Measurements from ENCODE around the gene MDM1.

MDM1 gene

DNA sequence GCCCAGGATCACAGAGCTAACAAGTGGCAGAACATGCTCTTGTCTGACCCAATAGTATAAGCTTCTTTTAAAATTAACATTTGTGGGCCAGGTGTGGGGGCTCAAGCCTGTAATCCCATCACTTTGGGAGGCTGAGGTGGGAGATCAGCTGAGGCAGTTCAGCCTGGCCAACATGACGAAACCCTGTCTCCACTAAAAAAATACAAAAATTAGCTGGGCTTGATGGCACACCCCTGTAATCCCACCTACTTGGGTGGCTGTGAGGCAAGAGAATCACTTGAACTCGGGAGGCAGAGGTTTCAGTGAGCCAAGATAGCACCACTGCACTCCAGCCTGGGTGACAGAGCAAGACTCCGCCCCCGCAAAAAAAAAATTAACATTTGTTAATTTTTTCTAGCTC is 45.8 kb downstream of the MDM1 start:
- ChIA-PET POLR2A (no interaction called here), CTCF (interaction anchor here (0.8 kb wide), 1 partner anchor 63 kb away, joined by 3 read pairs; no protein-coding TSS in a partner anchor)
- TF ChIP-seq ZNF621 (tag by site-specific recombination; IDR thresholded peaks at IDR 0.05): no peak
- no peak for TF ChIP-seq ZNF239 (tag by site-specific recombination; IDR thresholded peaks at IDR 0.05)
- TF ChIP-seq, protein P1, sequence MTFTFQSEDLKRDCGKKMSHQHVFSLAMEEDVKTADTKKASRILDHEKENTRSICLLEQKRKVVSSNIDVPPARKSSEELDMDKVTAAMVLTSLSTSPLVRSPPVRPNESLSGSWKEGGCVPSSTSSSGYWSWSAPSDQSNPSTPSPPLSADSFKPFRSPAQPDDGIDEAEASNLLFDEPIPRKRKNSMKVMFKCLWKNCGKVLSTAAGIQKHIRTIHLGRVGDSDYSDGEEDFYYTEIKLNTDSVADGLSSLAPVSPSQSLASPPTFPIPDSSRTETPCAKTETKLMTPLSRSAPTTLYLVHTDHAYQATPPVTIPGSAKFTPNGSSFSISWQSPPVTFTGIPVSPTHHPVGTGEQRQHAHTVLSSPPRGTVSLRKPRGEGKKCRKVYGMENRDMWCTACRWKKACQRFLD (tag by site-specific recombination; IDR thresholded peaks at IDR 0.05): no peak
- TF ChIP-seq HOXD13 (CRISPR knock-in tag; IDR thresholded peaks at IDR 0.05; ENCODE audit: borderline replicate concordance): no peak
- no peak for TF ChIP-seq GLIS2 (tag by site-specific recombination; IDR thresholded peaks at IDR 0.05)
- TF ChIP-seq, protein P2, sequence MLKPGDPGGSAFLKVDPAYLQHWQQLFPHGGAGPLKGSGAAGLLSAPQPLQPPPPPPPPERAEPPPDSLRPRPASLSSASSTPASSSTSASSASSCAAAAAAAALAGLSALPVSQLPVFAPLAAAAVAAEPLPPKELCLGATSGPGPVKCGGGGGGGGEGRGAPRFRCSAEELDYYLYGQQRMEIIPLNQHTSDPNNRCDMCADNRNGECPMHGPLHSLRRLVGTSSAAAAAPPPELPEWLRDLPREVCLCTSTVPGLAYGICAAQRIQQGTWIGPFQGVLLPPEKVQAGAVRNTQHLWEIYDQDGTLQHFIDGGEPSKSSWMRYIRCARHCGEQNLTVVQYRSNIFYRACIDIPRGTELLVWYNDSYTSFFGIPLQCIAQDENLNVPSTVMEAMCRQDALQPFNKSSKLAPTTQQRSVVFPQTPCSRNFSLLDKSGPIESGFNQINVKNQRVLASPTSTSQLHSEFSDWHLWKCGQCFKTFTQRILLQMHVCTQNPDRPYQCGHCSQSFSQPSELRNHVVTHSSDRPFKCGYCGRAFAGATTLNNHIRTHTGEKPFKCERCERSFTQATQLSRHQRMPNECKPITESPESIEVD (tag by site-specific recombination; IDR thresholded peaks at IDR 0.05): no peak
- no peak for TF ChIP-seq ZNF433 (tag by site-specific recombination; IDR thresholded peaks at IDR 0.05; ENCODE audit: low read depth)
- TF ChIP-seq, protein P3, sequence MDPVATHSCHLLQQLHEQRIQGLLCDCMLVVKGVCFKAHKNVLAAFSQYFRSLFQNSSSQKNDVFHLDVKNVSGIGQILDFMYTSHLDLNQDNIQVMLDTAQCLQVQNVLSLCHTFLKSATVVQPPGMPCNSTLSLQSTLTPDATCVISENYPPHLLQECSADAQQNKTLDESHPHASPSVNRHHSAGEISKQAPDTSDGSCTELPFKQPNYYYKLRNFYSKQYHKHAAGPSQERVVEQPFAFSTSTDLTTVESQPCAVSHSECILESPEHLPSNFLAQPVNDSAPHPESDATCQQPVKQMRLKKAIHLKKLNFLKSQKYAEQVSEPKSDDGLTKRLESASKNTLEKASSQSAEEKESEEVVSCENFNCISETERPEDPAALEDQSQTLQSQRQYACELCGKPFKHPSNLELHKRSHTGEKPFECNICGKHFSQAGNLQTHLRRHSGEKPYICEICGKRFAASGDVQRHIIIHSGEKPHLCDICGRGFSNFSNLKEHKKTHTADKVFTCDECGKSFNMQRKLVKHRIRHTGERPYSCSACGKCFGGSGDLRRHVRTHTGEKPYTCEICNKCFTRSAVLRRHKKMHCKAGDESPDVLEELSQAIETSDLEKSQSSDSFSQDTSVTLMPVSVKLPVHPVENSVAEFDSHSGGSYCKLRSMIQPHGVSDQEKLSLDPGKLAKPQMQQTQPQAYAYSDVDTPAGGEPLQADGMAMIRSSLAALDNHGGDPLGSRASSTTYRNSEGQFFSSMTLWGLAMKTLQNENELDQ (tag by site-specific recombination; IDR thresholded peaks at IDR 0.05; ENCODE audit: low read depth): no peak
- TF ChIP-seq ZNF132 (tag by site-specific recombination; IDR thresholded peaks at IDR 0.05; ENCODE audit: borderline replicate concordance): no peak
- no peak for TF ChIP-seq ZNF654 (tag by site-specific recombination; IDR thresholded peaks at IDR 0.05; ENCODE audit: low read depth)
- TF ChIP-seq, protein P4, sequence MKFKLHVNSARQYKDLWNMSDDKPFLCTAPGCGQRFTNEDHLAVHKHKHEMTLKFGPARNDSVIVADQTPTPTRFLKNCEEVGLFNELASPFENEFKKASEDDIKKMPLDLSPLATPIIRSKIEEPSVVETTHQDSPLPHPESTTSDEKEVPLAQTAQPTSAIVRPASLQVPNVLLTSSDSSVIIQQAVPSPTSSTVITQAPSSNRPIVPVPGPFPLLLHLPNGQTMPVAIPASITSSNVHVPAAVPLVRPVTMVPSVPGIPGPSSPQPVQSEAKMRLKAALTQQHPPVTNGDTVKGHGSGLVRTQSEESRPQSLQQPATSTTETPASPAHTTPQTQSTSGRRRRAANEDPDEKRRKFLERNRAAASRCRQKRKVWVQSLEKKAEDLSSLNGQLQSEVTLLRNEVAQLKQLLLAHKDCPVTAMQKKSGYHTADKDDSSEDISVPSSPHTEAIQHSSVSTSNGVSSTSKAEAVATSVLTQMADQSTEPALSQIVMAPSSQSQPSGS (tag by site-specific recombination; IDR thresholded peaks at IDR 0.05; ENCODE audit: low read depth): no peak
- no peak for TF ChIP-seq ZNF560 (tag by site-specific recombination; IDR thresholded peaks at IDR 0.05; ENCODE audit: borderline replicate concordance)
- TF ChIP-seq, protein P5, sequence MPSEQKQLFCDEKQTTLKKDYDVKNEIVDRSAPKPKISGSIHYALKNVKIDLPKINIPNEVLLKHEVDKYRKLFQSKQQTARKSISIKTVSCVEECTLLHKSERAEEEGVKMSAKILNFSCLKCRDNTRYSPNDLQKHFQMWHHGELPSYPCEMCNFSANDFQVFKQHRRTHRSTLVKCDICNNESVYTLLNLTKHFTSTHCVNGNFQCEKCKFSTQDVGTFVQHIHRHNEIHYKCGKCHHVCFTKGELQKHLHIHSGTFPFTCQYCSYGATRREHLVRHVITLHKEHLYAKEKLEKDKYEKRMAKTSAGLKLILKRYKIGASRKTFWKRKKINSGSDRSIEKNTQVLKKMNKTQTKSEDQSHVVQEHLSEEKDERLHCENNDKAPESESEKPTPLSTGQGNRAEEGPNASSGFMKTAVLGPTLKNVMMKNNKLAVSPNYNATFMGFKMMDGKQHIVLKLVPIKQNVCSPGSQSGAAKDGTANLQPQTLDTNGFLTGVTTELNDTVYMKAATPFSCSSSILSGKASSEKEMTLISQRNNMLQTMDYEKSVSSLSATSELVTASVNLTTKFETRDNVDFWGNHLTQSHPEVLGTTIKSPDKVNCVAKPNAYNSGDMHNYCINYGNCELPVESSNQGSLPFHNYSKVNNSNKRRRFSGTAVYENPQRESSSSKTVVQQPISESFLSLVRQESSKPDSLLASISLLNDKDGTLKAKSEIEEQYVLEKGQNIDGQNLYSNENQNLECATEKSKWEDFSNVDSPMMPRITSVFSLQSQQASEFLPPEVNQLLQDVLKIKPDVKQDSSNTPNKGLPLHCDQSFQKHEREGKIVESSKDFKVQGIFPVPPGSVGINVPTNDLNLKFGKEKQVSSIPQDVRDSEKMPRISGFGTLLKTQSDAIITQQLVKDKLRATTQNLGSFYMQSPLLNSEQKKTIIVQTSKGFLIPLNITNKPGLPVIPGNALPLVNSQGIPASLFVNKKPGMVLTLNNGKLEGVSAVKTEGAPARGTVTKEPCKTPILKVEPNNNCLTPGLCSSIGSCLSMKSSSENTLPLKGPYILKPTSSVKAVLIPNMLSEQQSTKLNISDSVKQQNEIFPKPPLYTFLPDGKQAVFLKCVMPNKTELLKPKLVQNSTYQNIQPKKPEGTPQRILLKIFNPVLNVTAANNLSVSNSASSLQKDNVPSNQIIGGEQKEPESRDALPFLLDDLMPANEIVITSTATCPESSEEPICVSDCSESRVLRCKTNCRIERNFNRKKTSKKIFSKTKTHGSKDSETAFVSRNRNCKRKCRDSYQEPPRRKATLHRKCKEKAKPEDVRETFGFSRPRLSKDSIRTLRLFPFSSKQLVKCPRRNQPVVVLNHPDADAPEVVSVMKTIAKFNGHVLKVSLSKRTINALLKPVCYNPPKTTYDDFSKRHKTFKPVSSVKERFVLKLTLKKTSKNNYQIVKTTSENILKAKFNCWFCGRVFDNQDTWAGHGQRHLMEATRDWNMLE (tag by site-specific recombination; conservative IDR thresholded peaks at IDR 0.05; ENCODE audit: low read depth): no peak
- no peak for TF ChIP-seq ZFP37 (tag by site-specific recombination; IDR thresholded peaks at IDR 0.05)

More for the DNA sequence above, 45.8 kb downstream of the MDM1 start:
- no peak overlapping the region for H3K27ac ChIP-seq (ENCODE audit: extremely low read depth, low read depth, low read length)
- no peaks in the 10 kb centered on the region for H3K36me3 ChIP-seq (ENCODE audit: control insufficient read depth in 2 of 2, insufficient read depth in 1 of 2, low read length in 2 of 2)
- H3K4me3 ChIP-seq (ENCODE audit: low read depth, low read length): no peak overlapping the region
- peaks cover 5% of the 10 kb centered on the region; the same call in 1 of the 2 replicates for H3K4me1 ChIP-seq (ENCODE audit: control insufficient read depth, insufficient read depth, low read length)
- H3K9me3 ChIP-seq (ENCODE audit: control insufficient read depth, insufficient read depth, low read depth, low read length): no peaks in the 10 kb centered on the region

Measured in HEK293 (cell line).